HepG2 (cell line): Measurements from ENCODE around the gene THRA. TPM values are rescaled to one million over a fixed set of nuclear protein-coding genes. Genes with fewer than 3 reads are reported as not detected.
A peak's percentile ranks its signal among the peaks of the same experiment; 100 is the strongest.

Experiments
- ATAC-seq: fragments of 200-7000 bp; cut with Tn5 transposase; 3 replicates; pipeline ENCODE4 v1.9.1; 2020; ENCODE audit warnings: mild to moderate bottlenecking, moderate library complexity
- BruUV-seq: library from RNA; stranded (reverse); fragments of 400-500 nt; replicated peaks from 2 replicates; lab custom pipeline; 2021; lab: Mats Ljungman, UMichigan
- CTCF ChIA-PET: fragments of 300-600 bp; formaldehyde crosslinking; extraction: SDS; loops from one replicate; lab custom pipeline; 2021; ENCODE audit warnings: low total read pairs, inconsistent platforms, low intra/inter-chr PET ratio; lab: Yijun Ruan, JAX
- POLR2A ChIA-PET: fragments of 350-600 bp; sonication (Branson Sonifier 250); formaldehyde crosslinking; loops from one replicate; lab custom pipeline; 2020; ENCODE audit warnings: antibody characterized with exemption, inconsistent platforms; lab: Yijun Ruan, JAX
- DNase-seq: peaks from one replicate; pipeline ENCODE4 v3.0.0-alpha.2; 2015; ENCODE audit warnings: low spot score
- FAIRE-seq: peaks from 3 replicates; lab custom pipeline; 2011; peaks lifted over from hg19 to GRCh38; lab: Jason Lieb, UNC
- H2AFZ ChIP-seq: one replicate; pipeline ENCODE4 v1.6.1; 2011; ENCODE audit warnings: low read length, inconsistent platforms
- H3K27ac ChIP-seq: fragments of 300-600 bp; 3 replicates; pipeline ENCODE4 v1.8.0; 2011; ENCODE audit warnings: mixed run types, mild to moderate bottlenecking, mixed read lengths, low read length, inconsistent platforms; ENCODE audit not compliant: insufficient read depth; ENCODE audit errors: extremely low read length
- H3K27me3 ChIP-seq, 2 experiments: fragments of 200-600 bp in 1 of 2; 2 replicates in 1 of 2; 3 replicates in 1 of 2; pipeline versions ENCODE4 v1.6.0 to v1.8.0; 2011; ENCODE audit warnings: low read length in 2 of 2, mild to moderate bottlenecking in 2 of 2, moderate library complexity in 2 of 2, inconsistent platforms in 1 of 2; ENCODE audit not compliant: insufficient read depth in 2 of 2, control insufficient read depth in 1 of 2
- H3K36me3 ChIP-seq, 2 experiments: fragments of 200-600 bp in 1 of 2; replicated peaks in 1 of 2; 2 replicates in 1 of 2; 3 replicates in 1 of 2; pipeline versions ENCODE4 v1.5.1 to v1.8.0; 2011; ENCODE audit warnings: low read length in 2 of 2, inconsistent platforms in 1 of 2; ENCODE audit not compliant: insufficient read depth in 2 of 2, control insufficient read depth in 1 of 2
- H3K4me1 ChIP-seq: 2 replicates; pipeline ENCODE4 v1.5.1; 2012; ENCODE audit warnings: low read length, inconsistent platforms; ENCODE audit not compliant: insufficient read depth
- H3K4me2 ChIP-seq: 2 replicates; pipeline ENCODE4 v1.6.0; 2011; ENCODE audit warnings: low read depth, low read length, inconsistent platforms
- H3K4me3 ChIP-seq, 3 experiments: fragments of 200-600 bp in 1 of 3; sonication (generic), shearing (Covaris generic) in 1 of 3; replicated peaks in 1 of 3; 2 replicates each; pipeline ENCODE4 v1.5.1; 2011 to 2016; ENCODE audit warnings: low read length in 3 of 3, inconsistent platforms in 2 of 3, low read depth in 2 of 3, mild to moderate bottlenecking in 2 of 3, control low read depth in 1 of 3, mixed read lengths in 1 of 3; ENCODE audit not compliant: insufficient read depth in 1 of 3
- H3K79me2 ChIP-seq: one replicate; pipeline ENCODE4 v1.6.1; 2011; ENCODE audit warnings: low read length, inconsistent platforms; ENCODE audit not compliant: insufficient read depth
- H3K9ac ChIP-seq: 2 replicates; pipeline ENCODE4 v1.6.0; 2011; ENCODE audit warnings: mild to moderate bottlenecking, low read depth, low read length, inconsistent platforms; ENCODE audit not compliant: insufficient read depth
- H3K9me3 ChIP-seq: 2 replicates; pipeline ENCODE4 v1.5.1; 2012; ENCODE audit warnings: mild to moderate bottlenecking, low read length
- H4K20me1 ChIP-seq: 2 replicates; pipeline ENCODE4 v1.6.0; 2011; ENCODE audit warnings: inconsistent platforms, mild to moderate bottlenecking, low read length, moderate library complexity; ENCODE audit not compliant: insufficient read depth
- GLMP ChIP-seq: sonication (generic); formaldehyde crosslinking; IDR thresholded peaks from 2 replicates; pipeline ENCODE4 v1.9.0; 2021; ENCODE audit warnings: missing genetic modification reagents, mild to moderate bottlenecking, borderline replicate concordance
- HNF1B ChIP-seq: sonication (generic); formaldehyde crosslinking; IDR thresholded peaks from 2 replicates; pipeline ENCODE4 v1.5.1; 2020; ENCODE audit warnings: mild to moderate bottlenecking, moderate library complexity, missing genetic modification reagents
- KIAA2018 ChIP-seq: sonication (generic); formaldehyde crosslinking; IDR thresholded peaks from 2 replicates; pipeline ENCODE4 v1.5.0; 2020; ENCODE audit warnings: mild to moderate bottlenecking, missing genetic modification reagents, borderline replicate concordance
- MTA1 ChIP-seq: sonication (generic); formaldehyde crosslinking; IDR thresholded peaks from 2 replicates; pipeline ENCODE4 v1.4.0; 2020; ENCODE audit warnings: missing genetic modification reagents, mild to moderate bottlenecking, borderline replicate concordance
- SRY ChIP-seq: sonication (generic); formaldehyde crosslinking; IDR thresholded peaks from 2 replicates; pipeline ENCODE4 v1.8.0; 2022; ENCODE audit warnings: mild to moderate bottlenecking, missing genetic modification reagents
- TBX2 ChIP-seq: sonication (generic); formaldehyde crosslinking; IDR thresholded peaks from 2 replicates; pipeline ENCODE4 v1.5.0; 2020; ENCODE audit warnings: missing genetic modification reagents, mild to moderate bottlenecking, borderline replicate concordance
- ZBTB7B ChIP-seq: sonication (generic); formaldehyde crosslinking; IDR thresholded peaks from 2 replicates; pipeline ENCODE4 v1.4.0; 2020; ENCODE audit warnings: missing genetic modification reagents
- ZNF326 ChIP-seq: sonication (generic); formaldehyde crosslinking; IDR thresholded peaks from 2 replicates; pipeline ENCODE4 v1.4.0; 2020; ENCODE audit warnings: missing genetic modification reagents, borderline replicate concordance
- ZNF562 ChIP-seq: sonication (generic); formaldehyde crosslinking; IDR thresholded peaks from 2 replicates; pipeline ENCODE4 v1.8.0; 2022; ENCODE audit warnings: missing genetic modification reagents, borderline replicate concordance
- ZNF670 ChIP-seq: sonication (generic); formaldehyde crosslinking; IDR thresholded peaks from 2 replicates; pipeline ENCODE4 v1.8.0; 2022; ENCODE audit warnings: mild to moderate bottlenecking, missing genetic modification reagents, borderline replicate concordance
- ZSCAN21 ChIP-seq: sonication (generic); formaldehyde crosslinking; IDR thresholded peaks from 2 replicates; pipeline ENCODE4 v1.8.0; 2022; ENCODE audit warnings: mild to moderate bottlenecking, missing genetic modification reagents, moderate library complexity, borderline replicate concordance
- WGBS: methylation state at CpG from one replicate; pipeline ENCODE4 v1.1.6; 2017; ENCODE audit warnings: low lambda C conversion rate; 5-methylcytosine and 5-hydroxymethylcytosine counted together
- in situ Hi-C: cut with HindIII; loops from 2 replicates; pipeline ENCODE4 v1.10.0; 2017; ENCODE audit warnings: low pct_unique_long_range_greater_than_20kb; ENCODE audit not compliant: extremely low pct_ligation_motif_present
- intact Hi-C: fragments of 100-400 bp; cut with micrococcal nuclease; formaldehyde crosslinking; loops from one replicate; pipeline ENCODE4 v1.10.0; 2022; ENCODE audit not compliant: unreplicated experiment
- polyA plus RNA-seq, 8 experiments: library from polyadenylated mRNA; depleted of rRNA in 3 of 8; stranded (reverse) in 7 of 8; unstranded in 1 of 8; fragments of >200 nt; fragmentation: Illumina TruSeq in 4 of 8; extraction: Trizol in 4 of 8; gene quantifications; 2 replicates each; pipeline versions ENCODE4 v1.2.1 to v1.2.3, GENCODE V29; 2011 to 2016; ENCODE audit warnings: low read depth in 4 of 8, missing spikeins in 1 of 8, mixed read lengths in 1 of 8; ENCODE audit not compliant: insufficient read depth in 1 of 8
- total RNA-seq, 5 experiments: library from RNA; depleted of rRNA; stranded (reverse); fragments of >200 nt; fragmentation: Illumina TruSeq; extraction: Trizol; gene quantifications; 2 replicates each; pipeline ENCODE4 v1.2.3, GENCODE V29; 2016; ENCODE audit warnings: low read depth in 1 of 5

THRA gene
- total and polyA plus RNA-seq, 2 of the 13 experiments (the other 11 are each of a cell fraction or from before 2014, with no cell fraction given): 8.0 to 9.9 TPM

- ChIA-PET POLR2A (interaction anchor here (0.8 to 4.2 kb wide), 7 partner anchors 11 to 40 kb away, joined by 3 to 47 read pairs (median 11); partner anchors contain the start of genes MED24, NR1D1 and THRA), CTCF (interaction anchor here (2.4 kb wide), 1 partner anchor 11 kb away, joined by 25 read pairs; the partner anchor contains the start of gene THRA)
- BruUV-seq: no TSS peak
- ATAC-seq (no peak), DNase-seq (no peak), FAIRE-seq (no peak)
- H3K9ac ChIP-seq: no peak overlapping the region
- peaks cover 2% of the 10 kb centered on the region for H3K79me2 ChIP-seq
- H4K20me1 ChIP-seq: no peaks in the 10 kb centered on the region
- WGBS: 91% methylated on average over 7 of the region's 7 CpGs
- no peak overlapping the region for H3K4me3 ChIP-seq
- intact Hi-C loops (loop anchor here (2.0 kb wide), 2 partner anchors 35 to 59 kb away; partner anchors contain the start of gene CSF3), in situ Hi-C loops (no loop called here)
- H3K27me3 ChIP-seq: no peaks in the 10 kb centered on the region
- 0 out of 5 replicates have a peak, but pooled peaks cover 1 to 4% of the 10 kb centered on the region in 2 experiments for H3K36me3 ChIP-seq
- no peaks in the 10 kb centered on the region for H3K9me3 ChIP-seq
- H3K4me2 ChIP-seq: no peak overlapping the region
- no peak overlapping the region for H2AFZ ChIP-seq
- H3K4me1 ChIP-seq: peaks cover 67% of the 10 kb centered on the region
- H3K27ac ChIP-seq: peak overlapping the region; percentile 41
- no peak for TF ChIP-seq TBX2
- TF ChIP-seq ZNF670: no peak
- no peak for TF ChIP-seq ZNF326 (CRISPR knock-in tag)
- TF ChIP-seq MTA1: 0 out of 2 replicates have a peak, but pooled peaks have one; percentile 9
- no peak for TF ChIP-seq KIAA2018
- TF ChIP-seq SRY (CRISPR knock-in tag): no peak
- no peak for TF ChIP-seq ZBTB7B (CRISPR knock-in tag)
- TF ChIP-seq ZNF562 (CRISPR knock-in tag): no peak
- TF ChIP-seq HNF1B (CRISPR knock-in tag): no peak
- TF ChIP-seq GLMP (CRISPR knock-in tag): no peak
- no peak for TF ChIP-seq ZSCAN21 (CRISPR knock-in tag)
Measured at GRCh38 chr17:40073454-40074174, 10.8 kb downstream of the THRA start.
